MM.1S (cell line): ENCODE measurements around the gene TNFRSF14.

Experiments
- DNase-seq: peaks from one replicate; pipeline ENCODE4 v3.0.0-alpha.2; 2015
- H2AFZ ChIP-seq: fragments of 300-600 bp; sonication (generic); 2 replicates; pipeline ENCODE4 v1.6.0; 2016; ENCODE audit warnings: antibody characterized with exemption, low read length
- H3F3A ChIP-seq: fragments of 300-600 bp; sonication (generic); 2 replicates; pipeline ENCODE4 v1.6.1; 2016; ENCODE audit warnings: mild to moderate bottlenecking, antibody characterized with exemption, low read length, moderate library complexity, mixed read lengths; ENCODE audit not compliant: insufficient read depth
- H3K27ac ChIP-seq: fragments of 300-600 bp; sonication (generic); 2 replicates; pipeline ENCODE4 v1.5.1; 2016; ENCODE audit warnings: mild to moderate bottlenecking, low read length
- H3K27me3 ChIP-seq: fragments of 300-600 bp; sonication (generic); replicated peaks from 2 replicates; pipeline ENCODE4 v1.6.0; 2016; ENCODE audit warnings: low read length; ENCODE audit not compliant: insufficient read depth
- H3K36me3 ChIP-seq: fragments of 300-600 bp; sonication (generic); replicated peaks from 2 replicates; pipeline ENCODE4 v1.6.1; 2016; ENCODE audit warnings: mild to moderate bottlenecking, low read length, mixed read lengths; ENCODE audit not compliant: insufficient read depth
- H3K4me1 ChIP-seq: fragments of 300-600 bp; sonication (generic); 2 replicates; pipeline ENCODE4 v1.6.1; 2016; ENCODE audit warnings: low read length, mixed read lengths
- H3K4me2 ChIP-seq: fragments of 300-600 bp; sonication (generic); 2 replicates; pipeline ENCODE4 v1.6.0; 2016; ENCODE audit warnings: low read depth, low read length
- H3K4me3 ChIP-seq: fragments of 300-600 bp; sonication (generic); 2 replicates; pipeline ENCODE4 v1.5.1; 2016; ENCODE audit warnings: low read length, mixed read lengths
- H3K79me2 ChIP-seq: fragments of 300-600 bp; sonication (generic); 2 replicates; pipeline ENCODE4 v1.6.1; 2016; ENCODE audit warnings: mixed run types, low read length, mixed read lengths
- H3K9ac ChIP-seq: fragments of 300-600 bp; sonication (generic); 2 replicates; pipeline ENCODE4 v1.6.1; 2016; ENCODE audit warnings: low read length, mixed read lengths
- H3K9me2 ChIP-seq: fragments of 300-600 bp; sonication (generic); replicated peaks from 2 replicates; pipeline ENCODE4 v1.6.1; 2016; ENCODE audit warnings: mild to moderate bottlenecking, low read length, mixed read lengths; ENCODE audit not compliant: insufficient read depth
- H3K9me3 ChIP-seq: fragments of 300-600 bp; sonication (generic); replicated peaks from 2 replicates; pipeline ENCODE4 v1.6.1; 2016; ENCODE audit warnings: mild to moderate bottlenecking, low read length, mixed read lengths; ENCODE audit not compliant: insufficient read depth
- H4K20me1 ChIP-seq: fragments of 300-600 bp; sonication (generic); 2 replicates; pipeline ENCODE4 v1.6.1; 2016; ENCODE audit warnings: mild to moderate bottlenecking, low read length, moderate library complexity, mixed read lengths; ENCODE audit not compliant: insufficient read depth
- EZH2 ChIP-seq: fragments of 300-600 bp; sonication (generic); optimal IDR thresholded peaks from 2 replicates; pipeline ENCODE3; 2017; ENCODE audit warnings: low read depth, mild to moderate bottlenecking, antibody characterized with exemption, low read length, mixed read lengths
- EZH2phosphoT487 ChIP-seq: fragments of 300-600 bp; sonication (generic); IDR thresholded peaks from 2 replicates; pipeline ENCODE4 v1.6.1; 2018; ENCODE audit warnings: antibody characterized with exemption, low read length
- TF ChIP-seq, protein P1 (sequence below): fragments of 300-600 bp; sonication (generic); IDR thresholded peaks from 2 replicates; pipeline ENCODE4 v1.5.1; 2016; ENCODE audit warnings: antibody characterized with exemption, low read length, mixed read lengths

The TNFRSF14 gene

DNA sequence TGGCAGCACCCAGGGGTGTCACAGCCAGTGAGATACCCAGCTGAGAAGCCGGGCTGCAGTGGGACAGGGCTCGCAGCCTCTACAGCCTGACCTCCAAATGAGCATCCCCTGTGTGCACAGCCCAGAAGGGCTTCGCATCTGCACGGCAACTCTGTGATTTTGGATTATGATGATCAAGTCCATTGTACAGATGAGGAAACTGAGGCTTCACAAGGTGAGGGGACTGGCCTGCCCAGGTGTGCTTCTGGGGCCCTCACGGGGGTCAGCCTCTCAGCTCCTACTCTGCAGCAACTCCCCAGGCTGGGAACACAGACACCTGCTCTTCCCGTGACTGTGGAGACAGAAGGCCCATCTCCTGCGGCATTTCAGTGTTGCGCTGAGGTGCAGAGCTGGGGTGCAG, 17.3 kb upstream of the TNFRSF14 start:
- no peaks in the 10 kb centered on the region for H3K9me3 ChIP-seq
- H4K20me1 ChIP-seq, result no peaks in the 10 kb centered on the region
- no peaks in the 10 kb centered on the region for H3K36me3 ChIP-seq
- H3K27ac ChIP-seq, result no peak overlapping the region
- DNase-seq, result no peak
- H3K4me2 ChIP-seq, result no peak overlapping the region
- H3F3A ChIP-seq, result no peaks in the 10 kb centered on the region; the same call in 1 of the 2 replicates
- peaks cover 33% of the 10 kb centered on the region for H3K27me3 ChIP-seq
- no peak overlapping the region for H3K4me3 ChIP-seq
- H3K4me1 ChIP-seq, result peaks cover 11% of the 10 kb centered on the region
- H3K9ac ChIP-seq, result no peak overlapping the region
- H2AFZ ChIP-seq, result no peak overlapping the region
- H3K9me2 ChIP-seq, result no peaks in the 10 kb centered on the region
- TF ChIP-seq EZH2phosphoT487 (no peak), EZH2 (no peak)
- TF ChIP-seq, protein P1, sequence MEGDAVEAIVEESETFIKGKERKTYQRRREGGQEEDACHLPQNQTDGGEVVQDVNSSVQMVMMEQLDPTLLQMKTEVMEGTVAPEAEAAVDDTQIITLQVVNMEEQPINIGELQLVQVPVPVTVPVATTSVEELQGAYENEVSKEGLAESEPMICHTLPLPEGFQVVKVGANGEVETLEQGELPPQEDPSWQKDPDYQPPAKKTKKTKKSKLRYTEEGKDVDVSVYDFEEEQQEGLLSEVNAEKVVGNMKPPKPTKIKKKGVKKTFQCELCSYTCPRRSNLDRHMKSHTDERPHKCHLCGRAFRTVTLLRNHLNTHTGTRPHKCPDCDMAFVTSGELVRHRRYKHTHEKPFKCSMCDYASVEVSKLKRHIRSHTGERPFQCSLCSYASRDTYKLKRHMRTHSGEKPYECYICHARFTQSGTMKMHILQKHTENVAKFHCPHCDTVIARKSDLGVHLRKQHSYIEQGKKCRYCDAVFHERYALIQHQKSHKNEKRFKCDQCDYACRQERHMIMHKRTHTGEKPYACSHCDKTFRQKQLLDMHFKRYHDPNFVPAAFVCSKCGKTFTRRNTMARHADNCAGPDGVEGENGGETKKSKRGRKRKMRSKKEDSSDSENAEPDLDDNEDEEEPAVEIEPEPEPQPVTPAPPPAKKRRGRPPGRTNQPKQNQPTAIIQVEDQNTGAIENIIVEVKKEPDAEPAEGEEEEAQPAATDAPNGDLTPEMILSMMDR, result no peak
- H3K79me2 ChIP-seq, result no peaks in the 10 kb centered on the region

DNA sequence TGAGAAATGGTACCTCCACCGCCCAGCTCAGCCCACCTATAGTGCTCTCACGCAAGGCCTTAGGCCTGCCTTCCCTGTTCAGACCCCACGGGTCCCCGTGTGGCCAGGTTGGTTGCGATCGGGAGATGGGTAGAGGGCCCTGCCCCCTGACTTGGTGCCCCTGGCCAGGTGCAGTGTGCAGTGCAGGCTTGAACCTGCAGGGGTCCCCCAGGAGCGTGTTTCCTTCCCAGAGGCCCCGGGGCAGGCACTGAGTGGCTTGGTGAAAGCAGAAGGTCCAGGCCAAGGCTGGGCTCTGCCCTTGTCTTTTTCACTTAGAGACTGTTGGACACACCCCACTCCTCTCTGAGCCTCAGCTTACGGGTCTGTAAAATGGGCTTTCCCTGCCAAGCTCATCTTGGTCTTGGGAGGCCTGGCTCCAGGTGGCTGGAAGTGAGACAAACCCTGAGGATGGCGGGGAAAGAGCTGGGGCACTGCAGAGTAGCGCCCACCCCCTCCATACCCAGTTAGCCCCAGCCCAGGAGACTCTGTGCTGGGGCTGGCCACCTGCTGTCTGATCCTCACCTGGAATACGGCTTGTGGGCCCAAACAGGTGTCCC, 16.8 kb upstream of the TNFRSF14 start:
- Histone ChIP-seq H3K36me3 (no peaks in the 10 kb centered on the region), H3K27me3 (peaks cover 27% of the 10 kb centered on the region), H3K9me3 (no peaks in the 10 kb centered on the region), H2AFZ (no peak overlapping the region), H3K4me2 (no peak overlapping the region), H3K4me3 (no peak overlapping the region), H3K9me2 (no peaks in the 10 kb centered on the region), H3K4me1 (peaks cover 11% of the 10 kb centered on the region), H3K27ac (no peak overlapping the region), H3K79me2 (no peaks in the 10 kb centered on the region), H3F3A (no peaks in the 10 kb centered on the region; the same call in 1 of the 2 replicates), H4K20me1 (no peaks in the 10 kb centered on the region), H3K9ac (no peak overlapping the region)
- DNase-seq, result no peak
- TF ChIP-seq EZH2, result no peak
- TF ChIP-seq, protein P1, result peak; percentile 24

DNA sequence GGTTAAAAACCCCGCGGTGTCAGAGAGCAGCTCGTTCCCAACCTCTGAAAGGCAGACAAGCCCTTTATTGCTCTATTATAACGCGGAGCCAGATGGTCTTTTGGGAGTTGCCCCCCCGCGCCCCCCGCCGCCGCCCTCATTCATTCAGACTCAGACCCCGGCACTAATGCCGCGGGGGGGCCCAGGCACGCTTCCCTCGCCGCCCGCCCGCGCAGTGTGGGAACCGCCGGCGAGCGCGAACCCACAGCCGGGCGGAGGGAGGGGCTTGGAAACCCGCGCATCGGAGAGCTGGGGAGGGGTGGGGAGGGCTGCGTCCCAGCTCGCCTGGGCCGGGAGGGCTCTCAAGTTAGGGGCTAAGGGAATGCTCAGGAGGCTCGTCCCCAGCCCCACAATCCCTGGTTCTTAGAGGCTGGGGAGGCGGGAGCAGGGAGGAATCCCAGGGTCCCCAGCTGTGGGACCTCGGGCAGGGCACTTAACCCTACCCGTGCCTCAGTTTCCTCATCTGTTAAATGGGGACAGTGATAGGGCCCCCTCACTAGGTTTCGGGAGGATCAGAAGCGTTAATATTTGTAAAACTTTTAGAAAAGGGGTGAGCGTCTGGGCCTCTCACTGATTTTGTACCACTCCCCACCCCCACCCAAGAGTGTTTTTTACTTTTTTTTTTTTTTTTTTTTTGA, 15.2 kb upstream of the TNFRSF14 start:
- H4K20me1 ChIP-seq, result no peaks in the 10 kb centered on the region
- no peak for TF ChIP-seq EZH2
- TF ChIP-seq, protein P1, result no peak
- no peak for TF ChIP-seq EZH2phosphoT487
- H3K36me3 ChIP-seq, result no peaks in the 10 kb centered on the region
- H3K4me3 ChIP-seq, result no peak overlapping the region
- no peak overlapping the region for H2AFZ ChIP-seq
- H3K79me2 ChIP-seq, result no peaks in the 10 kb centered on the region
- peaks cover 5% of the 10 kb centered on the region for H3F3A ChIP-seq
- H3K4me1 ChIP-seq, result peaks cover 15% of the 10 kb centered on the region
- H3K27ac ChIP-seq, result peak overlapping the region; percentile 23; the same call in 1 of the 2 replicates
- peaks cover 12% of the 10 kb centered on the region for H3K27me3 ChIP-seq
- H3K4me2 ChIP-seq, result peak overlapping the region; percentile 34; the same call in 1 of the 2 replicates
- H3K9me2 ChIP-seq, result no peaks in the 10 kb centered on the region
- no peak for DNase-seq
- no peak overlapping the region for H3K9ac ChIP-seq
- H3K9me3 ChIP-seq, result no peaks in the 10 kb centered on the region
